ENCODE measurements around the gene TTC34. TPM values are rescaled to one million over a fixed set of nuclear protein-coding genes. Genes with fewer than 3 reads are reported as not detected.

Gene TTC34
- total and polyA plus RNA-seq, 2 experiments from 2014 or later = 0.05 to 0.22 TPM

DNA sequence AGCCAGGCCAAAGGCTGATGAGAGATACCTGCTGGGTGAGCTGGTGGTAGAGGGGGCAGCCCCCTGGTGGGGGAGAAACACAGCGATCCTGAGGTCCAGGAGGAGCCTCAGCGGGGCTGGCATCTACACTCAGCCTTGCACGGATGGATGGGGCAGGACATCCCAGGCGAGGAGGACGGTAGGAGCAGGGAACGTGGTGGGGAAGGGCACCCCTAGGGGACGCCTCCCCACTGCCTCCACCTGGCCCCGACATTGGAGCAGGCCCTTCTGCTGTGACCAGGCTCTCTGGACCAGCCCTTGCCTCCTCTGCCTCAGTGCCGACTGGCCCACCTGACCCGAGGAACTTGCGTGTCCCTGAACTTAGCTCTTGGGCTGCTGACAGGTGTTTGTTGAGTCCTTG, 162.3 kb downstream of the TTC34 start:
- no peaks in the 10 kb centered on the region for H4K20me1 ChIP-seq (ENCODE audit: insufficient read depth)
- no peak overlapping the region for H3K9ac ChIP-seq
- H3K9me3 ChIP-seq (ENCODE audit: low read depth) = no peaks in the 10 kb centered on the region
- no peak overlapping the region for H2AFZ ChIP-seq
- H3K4me3 ChIP-seq = no peak overlapping the region
- no peak overlapping the region for H3K4me2 ChIP-seq (ENCODE audit: unreplicated experiment)
- H3K9me2 ChIP-seq (ENCODE audit: insufficient read depth) = no peaks in the 10 kb centered on the region
- in situ Hi-C loops (cut with MboI) = no loop called here
- H3K4me1 ChIP-seq (ENCODE audit: insufficient read depth) = no peaks in the 10 kb centered on the region
- DNase-seq = no peak
- WGBS, 2 experiments (ENCODE audit: low coverage in 1 of 2, low lambda C conversion rate in 2 of 2, missing lambda C conversion rate in 2 of 2) = 49 to 53% methylated on average over 11 of the region's 11 CpGs
- no peaks in the 10 kb centered on the region for H3F3A ChIP-seq (ENCODE audit: insufficient read depth)
- no peak overlapping the region for H3K27ac ChIP-seq
- H3K79me2 ChIP-seq (ENCODE audit: insufficient read depth) = no peaks in the 10 kb centered on the region
- H3K36me3 ChIP-seq (ENCODE audit: low read depth) = no peaks in the 10 kb centered on the region
- H3K27me3 ChIP-seq (replicated peaks; ENCODE audit: insufficient read depth) = no peaks in the 10 kb centered on the region
- TF ChIP-seq EZH2 (IDR thresholded peaks at IDR 0.05; ENCODE audit: insufficient read depth, poor library complexity, severe bottlenecking) = no peak
- TF ChIP-seq EZH2phosphoT487 (IDR thresholded peaks at IDR 0.05; ENCODE audit: insufficient read depth, low read depth) = no peak

DNA sequence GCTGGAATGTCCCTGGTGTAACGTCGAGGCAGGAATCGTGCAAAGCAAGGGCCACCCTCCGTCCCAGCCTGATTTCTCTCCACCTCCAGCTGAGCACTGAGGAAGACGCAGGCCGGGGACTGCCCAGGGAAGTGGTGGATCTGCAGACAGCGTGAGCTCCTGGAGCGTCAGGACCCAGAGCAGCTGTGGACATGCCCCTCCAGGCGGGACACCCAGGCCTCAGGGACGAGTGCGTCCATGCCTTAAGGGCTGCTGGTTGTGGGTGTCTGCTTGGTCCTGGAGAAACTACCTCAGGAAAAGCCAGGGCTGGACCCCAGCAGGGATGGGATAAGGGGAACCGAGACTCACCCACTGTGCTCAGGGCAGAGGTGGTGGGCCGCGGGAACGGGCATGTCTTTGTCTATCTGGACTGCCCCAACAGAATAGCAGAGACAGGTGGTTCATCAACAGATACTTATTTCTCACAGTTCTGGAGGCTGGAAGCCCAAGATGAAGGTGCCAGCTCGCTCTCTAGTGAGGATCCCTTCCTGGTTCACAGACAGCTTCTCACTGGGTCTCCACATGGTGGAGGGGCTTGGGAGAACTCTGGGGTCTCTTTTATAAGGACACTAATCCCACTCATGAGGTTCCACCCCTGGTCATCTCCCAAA, 162.9 kb downstream of the TTC34 start:
- Histone ChIP-seq H3K27ac (no peak overlapping the region), H3K9me3 (ENCODE audit: low read depth) (no peaks in the 10 kb centered on the region), H3K4me3 (no peak overlapping the region), H3K9ac (no peak overlapping the region), H3K36me3 (ENCODE audit: low read depth) (no peaks in the 10 kb centered on the region), H3F3A (ENCODE audit: insufficient read depth) (no peaks in the 10 kb centered on the region), H2AFZ (no peak overlapping the region), H3K27me3 (replicated peaks; ENCODE audit: insufficient read depth) (0 out of 2 replicates have a peak, but pooled peaks cover 5% of the 10 kb centered on the region), H3K4me1 (ENCODE audit: insufficient read depth) (no peaks in the 10 kb centered on the region), H4K20me1 (ENCODE audit: insufficient read depth) (no peaks in the 10 kb centered on the region), H3K79me2 (ENCODE audit: insufficient read depth) (no peaks in the 10 kb centered on the region), H3K9me2 (ENCODE audit: insufficient read depth) (no peaks in the 10 kb centered on the region), H3K4me2 (ENCODE audit: unreplicated experiment) (no peak overlapping the region)
- DNase-seq = no peak
- in situ Hi-C loops (cut with MboI) = no loop called here
- TF ChIP-seq EZH2phosphoT487 (IDR thresholded peaks at IDR 0.05; ENCODE audit: insufficient read depth, low read depth) (no peak), EZH2 (IDR thresholded peaks at IDR 0.05; ENCODE audit: insufficient read depth, poor library complexity, severe bottlenecking) (no peak)
- 65 to 68% methylated on average over 16 of the region's 16 CpGs for WGBS, 2 experiments (ENCODE audit: low coverage in 1 of 2, low lambda C conversion rate in 2 of 2, missing lambda C conversion rate in 2 of 2)

DNA sequence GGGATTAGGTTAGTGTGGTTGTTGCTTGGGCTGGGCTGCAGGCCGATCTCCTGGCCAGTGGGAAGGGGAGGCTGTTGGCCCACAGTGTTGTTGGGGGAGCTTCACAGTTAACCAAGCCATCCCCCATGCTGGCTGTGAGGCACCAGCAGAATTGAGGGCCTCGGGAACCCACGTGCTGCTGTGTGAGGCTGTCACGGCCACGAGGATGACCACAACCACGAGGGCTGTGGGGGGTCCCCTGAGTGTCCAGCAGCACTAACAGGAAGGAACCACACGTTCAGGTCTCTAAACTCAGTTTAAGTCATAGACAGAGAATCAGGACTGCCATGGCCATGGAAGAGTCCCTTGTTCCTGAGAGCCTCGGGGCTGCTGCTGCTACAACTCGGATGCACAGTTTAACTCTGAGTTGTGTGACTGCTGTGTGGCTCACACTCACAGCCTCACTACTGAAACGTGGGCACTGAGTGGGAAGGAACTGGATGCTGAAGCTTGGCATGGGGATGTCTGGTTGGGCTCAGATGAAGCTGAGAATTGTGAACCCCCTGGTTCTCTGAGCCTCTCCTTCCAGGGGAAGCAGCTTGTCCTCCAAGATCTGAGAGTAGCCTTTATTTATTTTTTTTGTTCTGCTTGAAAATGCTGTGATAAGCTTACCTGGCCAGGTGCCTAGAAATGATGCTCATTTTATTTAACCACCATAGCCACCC, 163.9 kb downstream of the TTC34 start:
- no peaks in the 10 kb centered on the region for H4K20me1 ChIP-seq (ENCODE audit: insufficient read depth)
- no peaks in the 10 kb centered on the region for H3K79me2 ChIP-seq (ENCODE audit: insufficient read depth)
- no peaks in the 10 kb centered on the region for H3K9me3 ChIP-seq (ENCODE audit: low read depth)
- no peak for TF ChIP-seq EZH2 (IDR thresholded peaks at IDR 0.05; ENCODE audit: insufficient read depth, poor library complexity, severe bottlenecking)
- TF ChIP-seq EZH2phosphoT487 (IDR thresholded peaks at IDR 0.05; ENCODE audit: insufficient read depth, low read depth) = no peak
- H2AFZ ChIP-seq = no peak overlapping the region
- no peaks in the 10 kb centered on the region for H3K4me1 ChIP-seq (ENCODE audit: insufficient read depth)
- in situ Hi-C loops (cut with MboI) = no loop called here
- no peak overlapping the region for H3K9ac ChIP-seq
- DNase-seq = no peak
- no peak overlapping the region for H3K4me3 ChIP-seq
- no peaks in the 10 kb centered on the region for H3K36me3 ChIP-seq (ENCODE audit: low read depth)
- no peak overlapping the region for H3K4me2 ChIP-seq (ENCODE audit: unreplicated experiment)
- H3K27me3 ChIP-seq (replicated peaks; ENCODE audit: insufficient read depth) = 0 out of 2 replicates have a peak, but pooled peaks cover 6% of the 10 kb centered on the region
- 30 to 31% methylated on average over 10 of the region's 10 CpGs for WGBS, 2 experiments (ENCODE audit: low coverage in 1 of 2, low lambda C conversion rate in 2 of 2, missing lambda C conversion rate in 2 of 2)
- H3K27ac ChIP-seq = no peak overlapping the region
- H3K9me2 ChIP-seq (ENCODE audit: insufficient read depth) = no peaks in the 10 kb centered on the region
- no peaks in the 10 kb centered on the region for H3F3A ChIP-seq (ENCODE audit: insufficient read depth)

DNA sequence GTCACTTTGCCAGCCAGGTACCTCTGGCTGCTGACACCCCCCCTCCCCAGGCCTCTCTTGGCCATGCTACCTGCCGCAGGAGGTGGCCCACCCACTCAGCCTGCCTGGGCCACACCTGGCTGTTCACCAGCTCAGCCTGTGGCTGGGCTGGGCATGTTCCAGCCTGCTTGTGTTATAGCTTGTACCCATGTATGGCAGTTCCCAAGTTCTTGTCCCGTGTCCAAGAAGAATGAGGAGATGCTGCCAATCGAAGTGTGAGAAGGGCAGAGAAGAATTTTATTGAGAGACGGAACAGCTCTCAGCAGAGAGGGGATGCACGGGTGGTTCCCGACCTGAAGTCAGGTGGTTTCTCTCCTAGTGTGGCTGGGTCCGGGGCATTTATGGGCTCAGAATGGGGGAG, 164.8 kb downstream of the TTC34 start:
- Histone ChIP-seq H3K4me1 (ENCODE audit: insufficient read depth) (no peaks in the 10 kb centered on the region), H3K4me3 (no peak overlapping the region), H3K9me3 (ENCODE audit: low read depth) (no peaks in the 10 kb centered on the region), H3K27ac (no peak overlapping the region), H3K27me3 (replicated peaks; ENCODE audit: insufficient read depth) (0 out of 2 replicates have a peak, but pooled peaks cover 6% of the 10 kb centered on the region), H3K36me3 (ENCODE audit: low read depth) (no peaks in the 10 kb centered on the region), H3K79me2 (ENCODE audit: insufficient read depth) (no peaks in the 10 kb centered on the region), H3K4me2 (ENCODE audit: unreplicated experiment) (no peak overlapping the region), H2AFZ (no peak overlapping the region), H3F3A (ENCODE audit: insufficient read depth) (no peaks in the 10 kb centered on the region), H4K20me1 (ENCODE audit: insufficient read depth) (no peaks in the 10 kb centered on the region), H3K9ac (no peak overlapping the region), H3K9me2 (ENCODE audit: insufficient read depth) (no peaks in the 10 kb centered on the region)
- TF ChIP-seq EZH2phosphoT487 (IDR thresholded peaks at IDR 0.05; ENCODE audit: insufficient read depth, low read depth) (no peak), EZH2 (IDR thresholded peaks at IDR 0.05; ENCODE audit: insufficient read depth, poor library complexity, severe bottlenecking) (no peak)
- DNase-seq = no peak
- 79 to 80% methylated on average over 7 of the region's 7 CpGs for WGBS, 2 experiments (ENCODE audit: low coverage in 1 of 2, low lambda C conversion rate in 2 of 2, missing lambda C conversion rate in 2 of 2)
- in situ Hi-C loops (cut with MboI) = no loop called here

All from GM23248 (cell line).